ENCODE results near the gene TNNI2.

The TNNI2 gene

DNA sequence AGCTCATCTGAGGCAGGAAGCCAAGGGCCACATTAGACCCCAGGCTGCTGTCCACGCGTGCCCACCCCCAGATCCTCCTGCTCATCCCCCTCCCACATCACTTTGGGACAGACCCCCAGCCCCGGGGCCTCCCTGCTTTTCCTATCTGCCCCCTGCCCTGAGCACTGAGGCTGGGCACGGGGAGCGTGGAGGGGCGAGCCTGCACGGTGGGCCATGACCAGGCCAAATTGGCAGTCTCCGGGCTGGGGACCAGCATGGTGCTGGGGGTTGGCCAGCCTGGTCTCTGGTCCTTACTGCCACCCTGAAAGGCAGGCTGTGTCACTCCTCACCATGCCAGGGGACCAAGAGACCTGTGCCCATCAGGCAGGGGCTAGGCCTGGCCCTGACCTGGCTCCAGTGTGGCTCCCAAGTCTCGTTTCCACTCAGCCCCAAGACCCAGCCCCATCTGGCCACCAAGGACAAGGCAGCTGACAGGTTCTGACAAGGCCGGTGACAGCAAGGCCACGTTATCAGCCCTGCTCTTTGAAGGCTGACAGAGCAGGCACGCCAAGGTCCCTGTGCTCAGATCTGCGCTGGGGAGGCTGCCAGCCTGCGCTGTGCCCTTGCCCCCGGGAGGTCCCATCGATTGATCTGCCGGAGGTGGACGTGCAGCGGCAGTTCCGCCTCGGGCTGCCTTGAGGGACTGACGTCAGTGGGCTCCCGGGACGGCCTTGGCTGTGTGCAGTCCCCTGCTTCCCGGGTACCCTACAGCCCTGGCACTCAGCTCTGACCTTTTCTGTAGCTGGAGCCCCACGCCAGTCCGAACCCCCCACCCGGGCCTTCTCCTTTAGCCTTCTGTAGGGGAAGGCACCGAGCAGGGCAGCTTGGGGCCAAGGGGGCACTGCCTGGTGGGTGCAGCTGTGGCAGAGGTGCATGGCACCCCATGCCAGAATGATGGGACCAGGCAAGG, 3.6 kb downstream of the TNNI2 start:
- H3K27ac ChIP-seq = no peak overlapping the region
- no peak for TF ChIP-seq ZFX (IDR thresholded peaks at IDR 0.05)
- TF ChIP-seq, protein P1, sequence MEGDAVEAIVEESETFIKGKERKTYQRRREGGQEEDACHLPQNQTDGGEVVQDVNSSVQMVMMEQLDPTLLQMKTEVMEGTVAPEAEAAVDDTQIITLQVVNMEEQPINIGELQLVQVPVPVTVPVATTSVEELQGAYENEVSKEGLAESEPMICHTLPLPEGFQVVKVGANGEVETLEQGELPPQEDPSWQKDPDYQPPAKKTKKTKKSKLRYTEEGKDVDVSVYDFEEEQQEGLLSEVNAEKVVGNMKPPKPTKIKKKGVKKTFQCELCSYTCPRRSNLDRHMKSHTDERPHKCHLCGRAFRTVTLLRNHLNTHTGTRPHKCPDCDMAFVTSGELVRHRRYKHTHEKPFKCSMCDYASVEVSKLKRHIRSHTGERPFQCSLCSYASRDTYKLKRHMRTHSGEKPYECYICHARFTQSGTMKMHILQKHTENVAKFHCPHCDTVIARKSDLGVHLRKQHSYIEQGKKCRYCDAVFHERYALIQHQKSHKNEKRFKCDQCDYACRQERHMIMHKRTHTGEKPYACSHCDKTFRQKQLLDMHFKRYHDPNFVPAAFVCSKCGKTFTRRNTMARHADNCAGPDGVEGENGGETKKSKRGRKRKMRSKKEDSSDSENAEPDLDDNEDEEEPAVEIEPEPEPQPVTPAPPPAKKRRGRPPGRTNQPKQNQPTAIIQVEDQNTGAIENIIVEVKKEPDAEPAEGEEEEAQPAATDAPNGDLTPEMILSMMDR (conservative IDR thresholded peaks at IDR 0.05) = no peak

DNA sequence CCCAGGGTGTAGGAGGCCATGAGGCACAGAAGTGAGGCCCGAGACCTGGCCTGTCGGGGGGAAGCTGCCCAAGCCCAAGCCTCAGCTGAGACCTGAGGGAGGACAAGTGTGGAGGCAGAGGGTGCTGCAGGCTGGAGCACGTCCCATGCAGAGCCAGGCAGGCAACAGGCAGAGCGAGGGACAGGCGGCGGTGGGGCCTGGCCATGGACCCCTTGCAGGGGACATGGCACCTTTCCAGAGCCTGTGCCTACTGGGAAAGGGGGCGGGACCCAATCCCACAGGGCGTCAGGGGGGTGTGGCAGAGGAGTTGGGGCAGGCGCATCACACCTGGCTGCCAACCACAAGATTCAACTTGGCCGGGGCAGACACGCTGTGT, 4.3 kb downstream of the TNNI2 start:
- H3K27ac ChIP-seq = no peak overlapping the region
- TF ChIP-seq, protein P1 (conservative IDR thresholded peaks at IDR 0.05) = no peak
- no peak for TF ChIP-seq ZFX (IDR thresholded peaks at IDR 0.05)

DNA sequence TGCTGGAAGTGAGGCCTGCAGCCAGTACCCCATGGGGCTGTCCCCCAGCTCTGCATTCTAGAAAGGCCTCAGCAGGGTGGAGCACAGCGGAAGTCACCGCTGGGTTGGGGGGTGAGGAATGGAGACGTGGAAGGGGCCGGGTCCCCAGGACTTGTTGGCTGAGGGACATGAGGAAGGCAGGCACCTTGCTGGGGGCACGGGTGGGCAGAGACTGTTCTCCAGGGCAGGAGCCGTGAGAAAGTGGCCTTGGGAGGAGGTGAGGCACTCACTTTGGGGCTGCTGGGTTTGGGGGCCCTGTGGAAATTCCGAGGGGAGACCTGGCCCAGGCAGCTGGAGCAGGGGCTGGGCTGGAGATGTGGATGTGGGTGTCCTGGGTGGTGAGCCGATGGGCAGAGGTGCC, 5.0 kb downstream of the TNNI2 start:
- TF ChIP-seq, protein P1 (conservative IDR thresholded peaks at IDR 0.05) = no peak
- no peak for TF ChIP-seq ZFX (IDR thresholded peaks at IDR 0.05)
- H3K27ac ChIP-seq = no peak overlapping the region

DNA sequence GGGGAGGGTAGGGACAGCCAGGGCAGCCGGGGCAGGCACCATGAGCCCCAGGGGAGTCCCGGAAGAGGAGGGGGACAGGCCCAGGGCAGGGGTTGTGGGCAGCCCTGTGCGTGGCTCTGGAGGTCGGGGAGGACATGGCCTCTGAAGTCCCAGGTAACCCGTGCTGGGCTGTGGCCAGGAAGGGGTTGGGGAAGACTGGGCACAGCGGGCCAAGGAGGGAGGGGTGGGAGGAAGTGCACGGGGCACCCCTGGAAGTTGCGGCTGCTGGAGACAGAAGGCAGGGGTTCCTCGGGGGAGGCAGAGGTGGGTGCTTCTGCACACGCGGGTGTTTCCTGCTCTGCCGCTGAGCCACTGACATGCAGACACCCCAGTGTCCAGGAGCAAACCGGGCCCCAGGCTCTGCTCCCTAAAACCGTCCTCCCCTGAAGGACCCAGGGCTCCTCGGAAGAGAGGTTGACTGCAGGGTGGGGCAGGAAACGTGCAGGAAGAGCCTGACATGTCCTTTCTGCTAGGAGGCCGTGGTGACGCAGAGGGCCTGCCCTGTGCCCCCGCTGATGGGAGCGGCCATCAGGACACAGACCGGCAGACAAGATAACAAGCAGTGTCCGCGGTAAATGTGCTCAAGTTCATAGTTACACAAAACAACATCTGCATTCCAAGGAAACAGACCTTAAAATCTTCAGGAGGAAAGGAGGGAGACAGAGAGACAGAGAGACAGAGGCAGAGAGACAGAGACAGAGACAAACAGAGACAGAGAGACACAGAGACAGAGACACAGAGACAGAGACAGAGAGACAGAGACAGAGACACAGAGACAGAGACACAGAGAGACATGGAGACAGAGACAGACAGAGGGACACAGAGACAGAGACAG, 5.7 kb downstream of the TNNI2 start:
- TF ChIP-seq, protein P1 (conservative IDR thresholded peaks at IDR 0.05) = no peak
- TF ChIP-seq ZFX (IDR thresholded peaks at IDR 0.05) = no peak
- H3K27ac ChIP-seq = no peak overlapping the region

DNA sequence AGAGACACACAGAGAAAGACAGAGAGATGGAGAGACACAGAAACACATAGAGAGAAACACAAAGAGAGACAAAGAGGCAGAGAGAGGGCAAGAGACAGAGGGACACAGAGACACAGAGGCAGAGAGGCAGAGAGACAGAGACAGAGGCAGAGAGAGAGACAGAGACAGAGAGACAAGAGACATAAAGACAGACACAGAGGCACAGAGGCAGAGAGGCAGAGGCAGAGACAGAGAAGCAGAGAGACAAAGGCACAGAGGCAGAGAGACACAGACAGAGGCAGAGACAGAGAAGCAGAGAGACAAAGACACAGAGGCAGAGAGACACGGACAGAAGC, 6.3 kb downstream of the TNNI2 start:
- TF ChIP-seq, protein P1 (conservative IDR thresholded peaks at IDR 0.05) = no peak
- TF ChIP-seq ZFX (IDR thresholded peaks at IDR 0.05) = no peak
- H3K27ac ChIP-seq = no peak overlapping the region

DNA sequence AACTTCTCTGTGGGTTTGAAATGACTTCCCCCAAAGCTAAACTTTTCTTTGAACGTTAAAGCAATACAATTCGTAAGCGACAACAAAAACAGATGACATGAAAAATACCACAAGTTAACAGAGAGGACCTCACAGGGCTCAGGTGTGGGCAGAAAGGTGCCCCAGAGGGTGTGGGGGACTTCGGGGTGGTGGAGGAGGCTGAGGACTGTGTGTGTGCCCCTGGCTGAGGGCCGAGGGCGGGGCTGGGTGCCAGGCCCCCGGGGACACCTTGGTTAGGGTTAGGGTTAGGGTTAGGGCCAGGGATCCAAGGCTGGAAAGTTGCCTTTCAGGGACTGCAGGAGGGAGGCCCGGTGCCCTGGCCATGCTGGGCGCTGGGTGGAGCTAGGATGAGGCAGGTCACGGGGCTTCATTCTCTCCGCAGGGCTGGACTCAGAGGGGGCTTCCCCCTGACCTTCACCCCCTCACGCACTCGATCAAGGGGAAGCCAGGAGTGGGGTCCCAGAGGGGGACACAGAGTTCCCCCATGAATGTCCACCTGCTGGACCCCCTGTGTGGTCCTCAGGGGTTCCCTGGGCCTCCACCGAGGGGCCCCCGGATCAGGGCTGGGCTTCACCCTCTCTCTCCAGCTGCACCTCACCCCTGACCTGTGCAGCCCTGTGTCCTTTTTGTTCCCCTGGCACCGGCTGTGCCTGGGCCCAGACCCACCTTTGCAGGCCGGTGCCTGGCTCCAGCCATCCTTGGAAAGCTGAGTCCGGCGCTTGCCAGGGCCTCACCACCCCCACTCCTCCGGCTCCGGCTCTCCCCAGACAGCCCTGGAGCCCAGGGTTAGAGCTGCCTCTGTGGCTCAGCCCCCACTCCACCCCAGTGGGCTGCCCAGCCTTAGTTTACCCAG, 7.0 kb downstream of the TNNI2 start:
- no peak for TF ChIP-seq ZFX (IDR thresholded peaks at IDR 0.05)
- TF ChIP-seq, protein P1 (conservative IDR thresholded peaks at IDR 0.05) = no peak
- H3K27ac ChIP-seq = no peak overlapping the region

Data from C4-2B (cell line).